Measurements from ENCODE around the gene CTAG2.

- TF ChIP-seq POLR2A (IDR thresholded peaks at IDR 0.05; ENCODE audit: low read depth, low read length) (no peak), POLR2AphosphoS5 (IDR thresholded peaks at IDR 0.05; ENCODE audit: low read depth, low read length) (no peak), TAF1 (IDR thresholded peaks at IDR 0.05; ENCODE audit: low read depth, low read length) (no peak), SPI1 (IDR thresholded peaks at IDR 0.05; ENCODE audit: low read depth, low read length) (no peak), POU2F2 (IDR thresholded peaks at IDR 0.05; ENCODE audit: low read depth, low read length) (no peak)
Measured at GRCh38 chrX:154657226-154657805, 3.9 kb upstream of the CTAG2 start.
